DOHH2 (cell line): ENCODE data around the gene FABP1.

ENCODE experiments used
- H3F3A ChIP-seq: fragments of 200-600 bp; sonication (generic), shearing (Covaris generic); 2 replicates; pipeline ENCODE4 v1.6.0; 2016; ENCODE audit warnings: antibody characterized with exemption, mild to moderate bottlenecking; ENCODE audit not compliant: control insufficient read depth, insufficient read depth
- H3K27ac ChIP-seq: fragments of 200-600 bp; sonication (generic); 2 replicates; pipeline ENCODE4 v1.5.1; 2014; ENCODE audit warnings: low read depth, mild to moderate bottlenecking, low read length, moderate library complexity
- H3K27me3 ChIP-seq: fragments of 200-600 bp; sonication (generic); 2 replicates; pipeline ENCODE4 v1.6.1; 2014; ENCODE audit warnings: mild to moderate bottlenecking, low read length, mixed read lengths; ENCODE audit not compliant: control insufficient read depth
- H3K36me3 ChIP-seq: fragments of 200-600 bp; sonication (generic); 2 replicates; pipeline ENCODE4 v1.6.1; 2014; ENCODE audit warnings: mild to moderate bottlenecking, low read length, moderate library complexity, mixed read lengths; ENCODE audit not compliant: control insufficient read depth
- H3K4me1 ChIP-seq: fragments of 200-600 bp; sonication (generic); 2 replicates; pipeline ENCODE4 v1.6.1; 2014; ENCODE audit warnings: mild to moderate bottlenecking, low read length, mixed read lengths; ENCODE audit not compliant: control insufficient read depth
- H3K4me2 ChIP-seq: fragments of 200-600 bp; sonication (generic); 2 replicates; pipeline ENCODE4 v1.6.0; 2014; ENCODE audit warnings: mild to moderate bottlenecking, low read length, moderate library complexity
- H3K4me3 ChIP-seq: fragments of 200-600 bp; sonication (generic); 2 replicates; pipeline ENCODE4 v1.5.1; 2014; ENCODE audit warnings: mild to moderate bottlenecking, low read length, mixed read lengths
- H3K79me2 ChIP-seq: fragments of 200-600 bp; sonication (generic); 2 replicates; pipeline ENCODE4 v1.6.1; 2014; ENCODE audit warnings: mild to moderate bottlenecking, low read length, mixed read lengths; ENCODE audit not compliant: control insufficient read depth
- H3K9me2 ChIP-seq: fragments of 200-600 bp; sonication (generic); replicated peaks from 2 replicates; pipeline ENCODE4 v1.6.1; 2014; ENCODE audit warnings: mild to moderate bottlenecking, low read length, mixed read lengths; ENCODE audit not compliant: control insufficient read depth
- H3K9me3 ChIP-seq: fragments of 200-600 bp; sonication (generic); 2 replicates; pipeline ENCODE4 v1.6.1; 2014; ENCODE audit warnings: antibody characterized with exemption, low read length, mixed read lengths; ENCODE audit not compliant: control insufficient read depth, insufficient read depth
- H4K20me1 ChIP-seq: fragments of 200-600 bp; sonication (generic); 2 replicates; pipeline ENCODE4 v1.6.0; 2014; ENCODE audit warnings: low read depth, mild to moderate bottlenecking, antibody characterized with exemption, low read length, moderate library complexity; ENCODE audit not compliant: control insufficient read depth, insufficient read depth
- CTCF ChIP-seq: fragments of 200-600 bp; sonication (generic); IDR thresholded peaks from one replicate; pipeline ENCODE4 v1.5.1; 2014; ENCODE audit warnings: antibody characterized with exemption, mild to moderate bottlenecking, low read depth, low read length; ENCODE audit not compliant: poor library complexity, severe bottlenecking
- EZH2phosphoT487 ChIP-seq: fragments of 200-600 bp; sonication (generic); IDR thresholded peaks from 2 replicates; pipeline ENCODE4 v1.6.1; 2017; ENCODE audit warnings: borderline replicate concordance, mild to moderate bottlenecking, antibody characterized with exemption, low read length, moderate library complexity, mixed read lengths

FABP1 gene

GRCh38 chr2:88085099-88085498, 42.8 kb downstream of the FABP1 start:
- no peaks in the 10 kb centered on the region for H4K20me1 ChIP-seq
- no peaks in the 10 kb centered on the region for H3K36me3 ChIP-seq
- H3K4me3 ChIP-seq, result no peak overlapping the region
- no peak overlapping the region for H3K4me2 ChIP-seq
- no peaks in the 10 kb centered on the region for H3K4me1 ChIP-seq
- 0 out of 2 replicates have a peak, but pooled peaks cover 3% of the 10 kb centered on the region for H3K27me3 ChIP-seq
- H3K27ac ChIP-seq, result no peak overlapping the region
- no peaks in the 10 kb centered on the region for H3F3A ChIP-seq
- H3K9me3 ChIP-seq, result no peaks in the 10 kb centered on the region
- no peaks in the 10 kb centered on the region for H3K9me2 ChIP-seq
- no peak for TF ChIP-seq CTCF
- TF ChIP-seq EZH2phosphoT487, result no peak
- no peaks in the 10 kb centered on the region for H3K79me2 ChIP-seq

GRCh38 chr2:88082781-88083180, 45.1 kb downstream of the FABP1 start:
- H3K27ac ChIP-seq, result no peak overlapping the region

GRCh38 chr2:88081924-88082608, 45.8 kb downstream of the FABP1 start:
- no peaks in the 10 kb centered on the region for H3K79me2 ChIP-seq
- H4K20me1 ChIP-seq, result no peaks in the 10 kb centered on the region
- H3K4me1 ChIP-seq, result no peaks in the 10 kb centered on the region
- 0 out of 2 replicates have a peak, but pooled peaks cover 3% of the 10 kb centered on the region for H3K27me3 ChIP-seq
- no peak overlapping the region for H3K4me3 ChIP-seq
- H3K36me3 ChIP-seq, result no peaks in the 10 kb centered on the region
- no peaks in the 10 kb centered on the region for H3K9me2 ChIP-seq
- no peaks in the 10 kb centered on the region for H3F3A ChIP-seq
- H3K9me3 ChIP-seq, result no peaks in the 10 kb centered on the region
- no peak overlapping the region for H3K4me2 ChIP-seq
- no peak overlapping the region for H3K27ac ChIP-seq
- TF ChIP-seq EZH2phosphoT487, result no peak
- TF ChIP-seq CTCF, result no peak

More at GRCh38 chr2:88082781-88083180, 45.1 kb downstream of the FABP1 start:
- no peaks in the 10 kb centered on the region for H4K20me1 ChIP-seq
- no peak overlapping the region for H3K4me3 ChIP-seq
- TF ChIP-seq CTCF (no peak), EZH2phosphoT487 (no peak)
- H3F3A ChIP-seq, result no peaks in the 10 kb centered on the region
- H3K79me2 ChIP-seq, result no peaks in the 10 kb centered on the region
- no peaks in the 10 kb centered on the region for H3K36me3 ChIP-seq
- no peaks in the 10 kb centered on the region for H3K4me1 ChIP-seq
- H3K9me2 ChIP-seq, result no peaks in the 10 kb centered on the region
- H3K27me3 ChIP-seq, result 0 out of 2 replicates have a peak, but pooled peaks cover 3% of the 10 kb centered on the region
- no peak overlapping the region for H3K4me2 ChIP-seq
- no peaks in the 10 kb centered on the region for H3K9me3 ChIP-seq
